Measurements from ENCODE around the gene HMGN2.

Gene HMGN2

GRCh38 chr1:26472320-26472900 is at the start of gene HMGN2:
TSS of gene HMGN2 (plus strand) at chr1:26472440. CDS start at chr1:26472613, 173 bp downstream.
- peak; percentile 92 for DNase-seq (ENCODE audit: low spot score)

- DNase-seq (ENCODE audit: low spot score) = no peak
Measured at GRCh38 chr1:26429721-26430120, 42.5 kb upstream of the HMGN2 start.

GRCh38 chr1:26431979-26432695 is 40.1 kb upstream of the HMGN2 start, which contains the start of gene DHDDS:
TSS of gene DHDDS (plus strand) at chr1:26432321. CDS start at chr1:26432946, 625 bp downstream.
- peak; percentile 100 for DNase-seq (ENCODE audit: low spot score)

GRCh38 chr1:26432793-26433192 is 39.4 kb upstream of the HMGN2 start:
- no peak for DNase-seq (ENCODE audit: low spot score)

GRCh38 chr1:26434161-26434752 is 38.0 kb upstream of the HMGN2 start:
- no peak for DNase-seq (ENCODE audit: low spot score)

- no peak for DNase-seq (ENCODE audit: low spot score)
Measured at GRCh38 chr1:26438041-26438440, 34.2 kb upstream of the HMGN2 start.

GRCh38 chr1:26440259-26440658 is 32.0 kb upstream of the HMGN2 start:
- no peak for DNase-seq (ENCODE audit: low spot score)

- DNase-seq (ENCODE audit: low spot score) = no peak
Measured at GRCh38 chr1:26449868-26450267, 22.4 kb upstream of the HMGN2 start.

GRCh38 chr1:26450908-26451307 is 21.3 kb upstream of the HMGN2 start:
- DNase-seq (ENCODE audit: low spot score) = no peak

- no peak for DNase-seq (ENCODE audit: low spot score)
Measured at GRCh38 chr1:26452459-26453183, 19.6 kb upstream of the HMGN2 start.

- no peak for DNase-seq (ENCODE audit: low spot score)
Measured at GRCh38 chr1:26459148-26459547, 13.1 kb upstream of the HMGN2 start.

- no peak for DNase-seq (ENCODE audit: low spot score)
Measured at GRCh38 chr1:26459573-26460031, 12.6 kb upstream of the HMGN2 start.

GRCh38 chr1:26468911-26469310 is 3.3 kb upstream of the HMGN2 start:
- no peak for DNase-seq (ENCODE audit: low spot score)

- DNase-seq (ENCODE audit: low spot score) = no peak
Measured at GRCh38 chr1:26469558-26469957, 2.7 kb upstream of the HMGN2 start.

GRCh38 chr1:26470878-26471497 is 1.3 kb upstream of the HMGN2 start:
- DNase-seq (ENCODE audit: low spot score) = no peak

- peak; percentile 67 for DNase-seq (ENCODE audit: low spot score)
Measured at GRCh38 chr1:26471498-26472319, 531 bp upstream of the HMGN2 start.

- peak; percentile 98 for DNase-seq (ENCODE audit: low spot score)
Measured at GRCh38 chr1:26472901-26473845, 933 bp downstream of the HMGN2 start.

- DNase-seq (ENCODE audit: low spot score) = no peak
Measured at GRCh38 chr1:26474818-26475217, 2.6 kb downstream of the HMGN2 start.

- DNase-seq (ENCODE audit: low spot score) = no peak
Measured at GRCh38 chr1:26475989-26476388, 3.7 kb downstream of the HMGN2 start.

GRCh38 chr1:26476958-26477357 is 4.7 kb downstream of the HMGN2 start:
- no peak for DNase-seq (ENCODE audit: low spot score)

Data from GM03348 (cell line).